HG03565 (cell line): ENCODE results near the gene TTLL5.

Experiments
- ATAC-seq: cut with Tn5 transposase; IDR thresholded peaks from one replicate; pipeline ENCODE4 v1.9.1; 2021; ENCODE audit warnings: mild to moderate bottlenecking, moderate library complexity; ENCODE audit not compliant: unreplicated experiment

TTLL5 gene

GRCh38 chr14:75794615-75795038, 133.6 kb downstream of the TTLL5 start:
- ATAC-seq, result no peak

DNA sequence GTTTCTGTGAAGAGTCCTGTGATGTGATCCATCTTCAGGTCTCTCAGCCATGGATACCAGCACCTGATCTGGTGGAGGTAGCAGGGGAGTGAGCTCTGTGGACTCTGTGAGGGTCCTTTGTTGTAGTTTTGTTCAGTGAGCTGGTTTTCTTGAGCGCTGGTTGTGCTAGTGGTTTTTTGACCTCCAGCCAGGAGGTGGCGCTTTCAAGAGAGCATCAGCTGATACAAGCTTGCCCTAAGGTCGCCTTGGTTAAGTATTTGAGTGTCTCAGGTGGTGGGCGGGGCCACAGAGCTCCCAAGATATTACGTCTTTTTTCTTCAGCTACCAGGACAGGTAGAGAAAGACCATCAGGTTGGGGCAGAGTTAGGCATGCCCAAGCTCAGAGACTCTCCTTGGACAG, 139.7 kb downstream of the TTLL5 start:
- no peak for ATAC-seq

GRCh38 chr14:75802486-75802885, 141.4 kb downstream of the TTLL5 start:
- ATAC-seq, result no peak

DNA sequence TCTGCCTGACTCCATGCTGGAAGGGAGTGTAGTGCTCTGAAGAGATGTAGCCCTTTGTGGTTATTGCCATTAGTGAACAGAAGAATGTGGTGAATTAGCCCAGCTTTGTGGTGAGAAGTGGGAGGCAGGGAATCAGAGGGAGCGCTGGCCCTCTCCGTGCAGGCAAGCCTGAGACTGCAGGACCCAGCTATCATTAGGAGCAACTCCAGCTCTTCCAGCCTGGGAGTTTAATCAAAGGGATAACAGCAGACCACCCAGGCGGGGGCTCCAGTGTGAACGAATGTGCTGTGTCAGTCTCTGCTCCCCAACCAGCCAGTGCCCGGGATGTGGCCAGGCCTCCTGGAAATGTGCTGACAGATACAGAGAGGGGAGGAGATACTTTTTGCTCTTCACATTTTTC, 142.7 kb downstream of the TTLL5 start:
- ATAC-seq, result no peak

DNA sequence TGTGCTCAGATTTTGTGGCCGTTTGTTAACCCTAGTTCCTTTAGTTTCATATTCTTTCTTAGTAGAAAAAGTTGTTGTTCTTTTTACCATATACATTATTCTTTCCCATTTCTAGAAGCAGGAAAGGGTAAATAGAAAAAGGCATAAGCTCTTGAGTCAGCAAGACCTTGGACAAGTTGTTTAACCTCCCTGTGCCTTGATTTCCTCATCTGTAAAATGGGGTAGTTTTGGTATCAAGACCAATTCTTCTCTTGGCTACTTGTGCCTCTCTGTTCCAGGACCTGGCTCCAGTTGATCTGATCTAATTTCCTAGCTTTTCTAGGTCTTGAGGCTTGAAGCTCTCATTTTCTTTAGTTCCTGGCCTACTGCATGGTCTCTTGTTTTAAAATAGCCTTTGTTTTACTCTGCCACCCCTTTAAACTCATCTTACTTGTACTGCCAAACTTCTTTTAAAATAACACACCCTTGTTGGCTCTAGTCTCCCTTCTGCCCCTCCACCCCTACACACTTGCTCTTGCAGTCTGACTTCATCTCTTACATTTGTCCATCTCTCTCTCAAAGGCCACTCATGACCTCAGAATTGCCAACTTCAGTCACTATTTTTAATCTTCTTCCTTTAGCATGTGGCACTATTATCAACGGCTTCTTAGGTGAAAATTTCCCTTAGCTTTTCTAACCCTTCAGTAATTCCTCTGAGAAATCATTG, 143.7 kb downstream of the TTLL5 start:
- no peak for ATAC-seq

- ATAC-seq, result no peak
Measured at GRCh38 chr14:75805646-75806045, 144.6 kb downstream of the TTLL5 start.

- ATAC-seq, result no peak
Measured at GRCh38 chr14:75806352-75806832, 145.3 kb downstream of the TTLL5 start.

DNA sequence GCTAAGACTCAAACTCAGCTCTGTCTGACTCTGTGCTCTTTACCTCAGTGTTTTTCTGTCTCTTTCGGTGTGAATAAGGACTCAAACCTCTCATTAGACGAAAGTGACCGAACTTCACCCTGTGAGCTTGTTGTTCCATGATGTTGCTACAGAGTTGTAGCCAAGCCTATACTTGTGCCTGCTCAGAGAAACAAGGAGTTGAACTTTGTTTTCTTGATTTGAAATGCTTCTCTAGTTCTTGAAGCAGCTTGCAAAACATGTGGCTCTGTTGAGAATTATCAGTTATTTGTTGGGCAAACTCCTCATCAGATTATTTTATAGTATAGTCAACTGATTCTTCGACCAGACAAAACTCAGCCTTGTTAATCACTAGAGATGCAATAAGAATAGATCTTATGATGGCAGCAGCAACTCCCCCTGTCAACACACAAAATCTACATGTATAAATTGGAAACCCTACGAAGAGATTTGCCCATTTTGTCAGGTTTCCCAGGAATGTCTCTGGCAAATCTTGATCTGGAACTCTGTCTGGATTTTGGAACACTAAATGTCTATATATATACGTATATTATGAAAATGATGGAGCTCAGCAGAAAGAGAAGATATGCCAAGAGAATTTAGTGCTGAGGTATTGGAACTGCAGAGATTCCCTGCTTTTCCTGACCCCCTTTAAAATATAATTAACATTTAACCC, 146.8 kb downstream of the TTLL5 start:
- no peak for ATAC-seq

GRCh38 chr14:75811136-75811829, 150.2 kb downstream of the TTLL5 start:
- ATAC-seq, result no peak

DNA sequence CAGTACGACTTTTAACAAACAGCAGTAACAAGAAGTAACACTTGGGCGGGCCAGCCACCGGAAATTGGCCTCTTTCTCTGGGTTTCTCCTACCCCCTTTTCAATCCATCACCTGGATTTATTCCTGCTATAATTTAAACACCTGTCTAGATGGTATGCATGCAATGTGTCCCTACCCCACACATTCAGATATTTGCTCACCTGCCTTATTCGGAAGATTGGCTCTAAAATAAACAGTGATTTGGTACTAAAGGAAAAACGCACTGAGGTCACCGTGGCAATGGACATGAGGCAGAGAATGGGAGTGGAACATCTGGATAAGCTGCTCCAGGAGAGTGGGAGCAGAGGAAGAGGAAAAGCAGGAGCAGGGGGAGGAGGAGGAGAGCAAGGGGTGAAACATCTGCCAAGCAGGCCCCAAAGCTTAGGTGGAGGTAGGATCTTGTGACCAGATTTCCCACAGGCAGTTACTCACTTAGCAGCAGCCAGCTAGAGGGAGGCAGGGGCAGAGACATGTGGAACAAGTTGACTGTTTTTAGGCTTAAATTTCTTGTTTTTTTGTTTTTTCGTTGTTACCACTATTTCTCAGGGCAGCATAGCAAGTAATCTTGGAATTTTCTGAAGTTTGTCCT, 150.9 kb downstream of the TTLL5 start:
- ATAC-seq, result no peak

GRCh38 chr14:75812622-75813021, 151.6 kb downstream of the TTLL5 start:
- ATAC-seq, result no peak

- no peak for ATAC-seq
Measured at GRCh38 chr14:75820761-75821160, 159.7 kb downstream of the TTLL5 start.

DNA sequence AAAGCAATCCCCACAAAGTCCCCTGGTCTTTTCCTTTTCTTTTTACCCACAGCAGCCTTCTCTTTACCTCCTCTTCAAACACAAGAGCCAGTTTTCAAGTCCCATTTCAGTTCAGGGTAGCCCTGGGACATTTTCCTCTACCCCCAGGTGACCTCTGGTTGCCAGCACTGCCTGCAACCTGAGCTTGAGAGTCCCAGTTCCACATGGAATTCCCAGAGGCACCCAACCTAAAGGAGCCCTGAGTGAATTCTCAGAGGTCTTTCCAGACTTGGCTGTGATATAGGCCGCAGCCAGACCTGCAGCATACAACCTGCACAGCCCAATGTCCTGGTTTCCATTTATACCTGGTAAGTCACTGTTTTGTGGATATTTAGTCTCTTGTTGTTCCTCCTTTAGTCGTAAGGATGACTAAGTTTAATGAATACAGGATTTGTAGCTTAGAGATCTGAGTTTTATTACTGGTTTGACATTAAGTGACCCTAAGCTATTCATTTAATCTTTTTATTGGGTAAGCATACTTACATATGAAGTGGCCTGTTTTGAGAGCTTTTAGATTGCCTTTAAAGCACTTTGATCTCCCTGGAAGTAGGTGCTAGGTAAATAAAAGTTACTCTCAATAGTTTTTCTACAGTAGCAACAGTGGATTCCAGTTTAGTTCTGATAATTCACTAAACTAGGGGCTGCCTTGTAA, 160.9 kb downstream of the TTLL5 start:
- no peak for ATAC-seq

GRCh38 chr14:75822522-75823141, 161.6 kb downstream of the TTLL5 start:
- ATAC-seq, result no peak

GRCh38 chr14:75823334-75823733, 162.3 kb downstream of the TTLL5 start:
- no peak for ATAC-seq

GRCh38 chr14:75824318-75824717, 163.3 kb downstream of the TTLL5 start:
- ATAC-seq, result no peak

DNA sequence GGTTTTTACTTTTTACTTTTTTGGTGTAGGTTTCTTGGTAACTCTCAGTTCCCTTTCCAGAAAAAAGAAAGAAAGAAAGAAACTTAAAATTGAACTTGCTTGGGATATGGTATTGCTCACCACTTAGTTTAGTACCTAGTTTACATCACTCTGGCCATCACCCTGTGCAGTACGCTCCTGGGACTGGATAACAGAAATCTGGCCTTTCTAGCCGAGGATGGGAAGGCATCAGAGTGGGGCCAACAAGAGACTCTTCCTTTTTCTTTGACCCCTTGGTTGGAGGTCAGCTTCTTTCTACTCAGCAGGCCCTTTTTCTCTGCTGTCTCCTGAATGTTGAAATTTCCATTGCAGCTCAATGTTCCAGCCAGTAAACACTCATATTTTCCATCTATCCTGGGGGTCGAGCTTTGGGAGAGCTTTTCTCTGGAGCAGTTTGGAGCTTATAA, 164.1 kb downstream of the TTLL5 start:
- ATAC-seq, result no peak

DNA sequence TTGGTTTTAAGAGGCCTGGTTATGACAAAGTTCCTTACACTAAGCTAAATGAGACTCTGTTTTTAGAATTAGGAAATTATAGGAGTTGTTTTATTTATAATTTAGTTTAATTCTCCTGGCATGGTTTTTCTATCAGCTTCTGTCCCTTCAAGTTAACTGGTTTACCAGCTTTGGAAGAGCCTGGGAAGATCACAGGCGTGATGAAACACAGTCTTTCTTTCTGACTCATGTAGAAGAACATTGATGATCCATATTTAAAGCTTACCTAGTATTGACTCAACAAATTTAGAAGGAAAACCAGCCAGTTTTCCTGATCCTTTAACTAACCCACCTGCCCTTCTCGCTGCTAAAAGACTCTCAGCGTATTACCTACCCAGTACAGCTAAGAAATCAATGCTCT, 165.6 kb downstream of the TTLL5 start:
- no peak for ATAC-seq

DNA sequence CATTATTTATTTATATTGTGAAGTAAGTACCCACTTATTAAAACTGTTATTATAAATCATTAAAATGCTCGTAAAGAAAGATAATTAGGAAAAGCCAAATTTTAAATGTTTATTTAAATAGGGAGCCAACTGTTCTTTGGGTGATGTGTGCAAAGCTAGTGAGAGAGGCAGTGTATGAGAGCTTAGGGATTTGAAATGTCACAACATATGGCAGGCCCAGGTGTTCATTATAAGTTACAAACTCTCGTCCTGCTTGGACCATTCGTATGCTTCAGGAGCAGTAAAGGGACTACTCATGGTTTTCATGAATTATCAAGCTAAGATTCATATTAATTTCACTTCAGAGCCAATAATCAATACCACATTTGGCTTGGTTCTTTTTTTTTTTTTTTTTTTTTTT, 166.3 kb downstream of the TTLL5 start:
- no peak for ATAC-seq

DNA sequence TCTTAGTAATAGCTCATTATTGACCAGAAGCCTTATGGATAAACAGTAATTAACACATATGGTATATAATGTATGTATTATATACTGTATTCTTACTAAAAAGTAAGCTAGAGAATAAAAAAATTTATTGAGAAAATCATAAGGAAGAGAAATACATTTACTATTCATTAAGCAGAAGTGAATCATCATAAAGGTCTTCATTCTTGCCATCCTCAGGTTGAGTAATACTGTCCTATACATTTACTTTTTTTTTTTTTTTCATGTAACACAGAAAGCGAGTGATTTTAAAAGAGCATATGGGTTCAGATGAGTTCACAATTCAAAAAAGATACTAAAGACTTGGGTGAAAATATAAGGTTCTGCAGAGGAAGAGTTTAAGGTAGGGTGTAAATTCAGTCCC, 168.3 kb downstream of the TTLL5 start:
- no peak for ATAC-seq
